Neural cell (in vitro differentiated cells): Measurements from ENCODE around the gene CD2AP. TPM values are rescaled to one million over a fixed set of nuclear protein-coding genes. Genes with fewer than 3 reads are reported as not detected.

Experiments
- H2AFZ ChIP-seq: fragments of 200-600, 300-800 bp; sonication (generic), shearing (Covaris generic); 2 replicates; pipeline ENCODE4 v1.6.0; 2014; ENCODE audit warnings: low read depth, mild to moderate bottlenecking, antibody characterized with exemption, low read length, moderate library complexity
- H3F3A ChIP-seq: fragments of 200-600 bp; shearing (Covaris generic); 2 replicates; pipeline ENCODE4 v1.6.1; 2016; ENCODE audit warnings: mild to moderate bottlenecking, moderate library complexity, mixed read lengths, antibody characterized with exemption, low read length; ENCODE audit not compliant: insufficient read depth, poor library complexity, severe bottlenecking
- H3K27ac ChIP-seq: fragments of 200-600, 300-800 bp; sonication (generic), shearing (Covaris generic); 2 replicates; pipeline ENCODE4 v1.5.1; 2014; ENCODE audit warnings: mild to moderate bottlenecking, low read length, moderate library complexity
- H3K27me3 ChIP-seq: fragments of 300-800, 200-600 bp; sonication (generic), shearing (Covaris generic); 2 replicates; pipeline ENCODE4 v1.6.0; 2014; ENCODE audit warnings: mild to moderate bottlenecking, low read depth, low read length, moderate library complexity; ENCODE audit not compliant: insufficient read depth
- H3K36me3 ChIP-seq: fragments of 300-800, 200-600 bp; sonication (generic), shearing (Covaris generic); 2 replicates; pipeline ENCODE4 v1.5.1; 2014; ENCODE audit warnings: mild to moderate bottlenecking, antibody characterized with exemption, low read length, moderate library complexity; ENCODE audit not compliant: insufficient read depth
- H3K4me2 ChIP-seq: fragments of 300-800, 200-600 bp; sonication (generic), shearing (Covaris generic); 2 replicates; pipeline ENCODE4 v1.6.0; 2014; ENCODE audit warnings: mild to moderate bottlenecking, low read length
- H3K4me3 ChIP-seq: fragments of 300-800, 200-600 bp; sonication (generic), shearing (Covaris generic); 2 replicates; pipeline ENCODE4 v1.5.1; 2014; ENCODE audit warnings: mild to moderate bottlenecking, low read length, moderate library complexity
- H3K79me2 ChIP-seq: fragments of 200-600 bp; shearing (Covaris generic); replicated peaks from 2 replicates; pipeline ENCODE4 v1.6.0; 2014; ENCODE audit warnings: mild to moderate bottlenecking, low read length, moderate library complexity; ENCODE audit not compliant: insufficient read depth
- H3K9ac ChIP-seq: fragments of 300-800, 200-600 bp; sonication (generic), shearing (Covaris generic); 2 replicates; pipeline ENCODE4 v1.6.1; 2016; ENCODE audit warnings: mild to moderate bottlenecking, low read length, mixed read lengths
- H3K9me2 ChIP-seq: fragments of 200-600 bp; shearing (Covaris generic); 2 replicates; pipeline ENCODE4 v1.6.1; 2016; ENCODE audit warnings: mild to moderate bottlenecking, low read length, mixed read lengths; ENCODE audit not compliant: insufficient read depth
- H3K9me3 ChIP-seq: fragments of 200-600, 300-800 bp; sonication (generic), shearing (Covaris generic); 2 replicates; pipeline ENCODE4 v1.6.1; 2016; ENCODE audit warnings: mild to moderate bottlenecking, mixed run types, low read length, moderate library complexity, mixed read lengths
- H4K20me1 ChIP-seq: fragments of 200-600 bp; shearing (Covaris generic); 2 replicates; pipeline ENCODE4 v1.6.1; 2016; ENCODE audit warnings: mild to moderate bottlenecking, mixed run types; ENCODE audit not compliant: insufficient read depth
- EP300 ChIP-seq: fragments of 450-650 bp; conservative IDR thresholded peaks from 2 replicates; pipeline ENCODE4 v1.6.1; 2014; ENCODE audit warnings: antibody characterized with exemption, mild to moderate bottlenecking, moderate library complexity; ENCODE audit not compliant: poor library complexity, severe bottlenecking
- EZH2 ChIP-seq: fragments of 200-600, 300-800 bp; shearing (Covaris generic), sonication (generic); IDR thresholded peaks from 2 replicates; pipeline ENCODE4 v1.6.1; 2014; ENCODE audit warnings: antibody characterized with exemption, low read length, borderline replicate concordance, mild to moderate bottlenecking; ENCODE audit not compliant: insufficient read depth, poor library complexity, severe bottlenecking
- MXI1 ChIP-seq: fragments of 450-650 bp; conservative IDR thresholded peaks from 2 replicates; pipeline ENCODE4 v1.6.1; 2014; ENCODE audit warnings: antibody characterized with exemption, mild to moderate bottlenecking; ENCODE audit not compliant: poor library complexity, severe bottlenecking
- POLR2AphosphoS5 ChIP-seq: IDR thresholded peaks from 2 replicates; pipeline ENCODE4 v1.6.1; 2012
- RAD21 ChIP-seq: fragments of 450-650 bp; conservative IDR thresholded peaks from 2 replicates; pipeline ENCODE4 v1.6.1; 2014; ENCODE audit warnings: antibody characterized with exemption, mild to moderate bottlenecking, moderate library complexity
- SMC3 ChIP-seq: fragments of 450-650 bp; conservative IDR thresholded peaks from 2 replicates; pipeline ENCODE4 v1.6.1; 2014; ENCODE audit warnings: antibody characterized with exemption, mild to moderate bottlenecking, moderate library complexity; ENCODE audit not compliant: poor library complexity
- TAF1 ChIP-seq: IDR thresholded peaks from 2 replicates; pipeline ENCODE4 v1.6.1; 2012; ENCODE audit warnings: low read depth
- polyA plus RNA-seq: library from polyadenylated mRNA; depleted of rRNA; stranded (reverse); fragments of >200 nt; gene quantifications from 2 replicates; pipeline ENCODE4 v1.2.3, GENCODE V29; 2014
- TF ChIP-seq, protein P1 (sequence below): IDR thresholded peaks from 2 replicates; pipeline ENCODE4 v1.6.1; 2012; ENCODE audit warnings: borderline replicate concordance
- TF ChIP-seq, protein P2 (sequence below): fragments of 450-650 bp; IDR thresholded peaks from 2 replicates; pipeline ENCODE4 v1.5.1; 2014; ENCODE audit warnings: antibody characterized with exemption, mild to moderate bottlenecking, moderate library complexity; ENCODE audit not compliant: poor library complexity, severe bottlenecking

The CD2AP gene
- polyA plus RNA-seq, 1 donor from 2014 or later: 16.8 TPM

- Histone ChIP-seq H3K79me2 (no peaks in the 10 kb centered on the region), H3K9ac (no peak overlapping the region), H3K9me3 (peaks cover 8% of the 10 kb centered on the region), H2AFZ (no peak overlapping the region), H3K4me3 (no peak overlapping the region), H3K4me2 (no peak overlapping the region), H3K27me3 (no peaks in the 10 kb centered on the region), H4K20me1 (no peaks in the 10 kb centered on the region), H3F3A (no peaks in the 10 kb centered on the region), H3K36me3 (no peaks in the 10 kb centered on the region), H3K9me2 (no peaks in the 10 kb centered on the region), H3K27ac (no peak overlapping the region)
- TF ChIP-seq, protein P1, sequence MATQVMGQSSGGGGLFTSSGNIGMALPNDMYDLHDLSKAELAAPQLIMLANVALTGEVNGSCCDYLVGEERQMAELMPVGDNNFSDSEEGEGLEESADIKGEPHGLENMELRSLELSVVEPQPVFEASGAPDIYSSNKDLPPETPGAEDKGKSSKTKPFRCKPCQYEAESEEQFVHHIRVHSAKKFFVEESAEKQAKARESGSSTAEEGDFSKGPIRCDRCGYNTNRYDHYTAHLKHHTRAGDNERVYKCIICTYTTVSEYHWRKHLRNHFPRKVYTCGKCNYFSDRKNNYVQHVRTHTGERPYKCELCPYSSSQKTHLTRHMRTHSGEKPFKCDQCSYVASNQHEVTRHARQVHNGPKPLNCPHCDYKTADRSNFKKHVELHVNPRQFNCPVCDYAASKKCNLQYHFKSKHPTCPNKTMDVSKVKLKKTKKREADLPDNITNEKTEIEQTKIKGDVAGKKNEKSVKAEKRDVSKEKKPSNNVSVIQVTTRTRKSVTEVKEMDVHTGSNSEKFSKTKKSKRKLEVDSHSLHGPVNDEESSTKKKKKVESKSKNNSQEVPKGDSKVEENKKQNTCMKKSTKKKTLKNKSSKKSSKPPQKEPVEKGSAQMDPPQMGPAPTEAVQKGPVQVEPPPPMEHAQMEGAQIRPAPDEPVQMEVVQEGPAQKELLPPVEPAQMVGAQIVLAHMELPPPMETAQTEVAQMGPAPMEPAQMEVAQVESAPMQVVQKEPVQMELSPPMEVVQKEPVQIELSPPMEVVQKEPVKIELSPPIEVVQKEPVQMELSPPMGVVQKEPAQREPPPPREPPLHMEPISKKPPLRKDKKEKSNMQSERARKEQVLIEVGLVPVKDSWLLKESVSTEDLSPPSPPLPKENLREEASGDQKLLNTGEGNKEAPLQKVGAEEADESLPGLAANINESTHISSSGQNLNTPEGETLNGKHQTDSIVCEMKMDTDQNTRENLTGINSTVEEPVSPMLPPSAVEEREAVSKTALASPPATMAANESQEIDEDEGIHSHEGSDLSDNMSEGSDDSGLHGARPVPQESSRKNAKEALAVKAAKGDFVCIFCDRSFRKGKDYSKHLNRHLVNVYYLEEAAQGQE: no peak
- no peak for TF ChIP-seq EZH2
- no peak for TF ChIP-seq SMC3
- no peak for TF ChIP-seq RAD21
- TF ChIP-seq TAF1: no peak
- no peak for TF ChIP-seq MXI1
- no peak for TF ChIP-seq EP300
- TF ChIP-seq, protein P2, sequence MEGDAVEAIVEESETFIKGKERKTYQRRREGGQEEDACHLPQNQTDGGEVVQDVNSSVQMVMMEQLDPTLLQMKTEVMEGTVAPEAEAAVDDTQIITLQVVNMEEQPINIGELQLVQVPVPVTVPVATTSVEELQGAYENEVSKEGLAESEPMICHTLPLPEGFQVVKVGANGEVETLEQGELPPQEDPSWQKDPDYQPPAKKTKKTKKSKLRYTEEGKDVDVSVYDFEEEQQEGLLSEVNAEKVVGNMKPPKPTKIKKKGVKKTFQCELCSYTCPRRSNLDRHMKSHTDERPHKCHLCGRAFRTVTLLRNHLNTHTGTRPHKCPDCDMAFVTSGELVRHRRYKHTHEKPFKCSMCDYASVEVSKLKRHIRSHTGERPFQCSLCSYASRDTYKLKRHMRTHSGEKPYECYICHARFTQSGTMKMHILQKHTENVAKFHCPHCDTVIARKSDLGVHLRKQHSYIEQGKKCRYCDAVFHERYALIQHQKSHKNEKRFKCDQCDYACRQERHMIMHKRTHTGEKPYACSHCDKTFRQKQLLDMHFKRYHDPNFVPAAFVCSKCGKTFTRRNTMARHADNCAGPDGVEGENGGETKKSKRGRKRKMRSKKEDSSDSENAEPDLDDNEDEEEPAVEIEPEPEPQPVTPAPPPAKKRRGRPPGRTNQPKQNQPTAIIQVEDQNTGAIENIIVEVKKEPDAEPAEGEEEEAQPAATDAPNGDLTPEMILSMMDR: no peak
- TF ChIP-seq POLR2AphosphoS5: no peak
Measured at GRCh38 chr6:47509937-47510336, 32.3 kb downstream of the CD2AP start.

GRCh38 chr6:47512872-47513271 is 35.3 kb downstream of the CD2AP start:
- Histone ChIP-seq H3F3A (no peaks in the 10 kb centered on the region), H3K79me2 (peaks cover 3% of the 10 kb centered on the region), H3K36me3 (no peaks in the 10 kb centered on the region)

More at GRCh38 chr6:47512872-47513271, 35.3 kb downstream of the CD2AP start:
- Histone ChIP-seq H3K9me2 (no peaks in the 10 kb centered on the region), H3K4me3 (no peak overlapping the region), H3K9me3 (peaks cover 4% of the 10 kb centered on the region), H3K27me3 (no peaks in the 10 kb centered on the region), H2AFZ (no peak overlapping the region), H3K9ac (no peak overlapping the region), H3K4me2 (no peak overlapping the region), H4K20me1 (no peaks in the 10 kb centered on the region), H3K27ac (no peak overlapping the region)
- TF ChIP-seq, protein P1: no peak
- TF ChIP-seq, protein P2: no peak
- no peak for TF ChIP-seq MXI1
- TF ChIP-seq SMC3: no peak
- TF ChIP-seq POLR2AphosphoS5: no peak
- no peak for TF ChIP-seq RAD21
- TF ChIP-seq TAF1: no peak
- no peak for TF ChIP-seq EP300
- no peak for TF ChIP-seq EZH2
